Measurements from ENCODE around the gene RSU1. TPM values are rescaled to one million over a fixed set of nuclear protein-coding genes. Genes with fewer than 3 reads are reported as not detected.

The RSU1 gene
- total RNA-seq, 1 donor from 2014 or later = 118 TPM

- no peak for DNase-seq (ENCODE audit: low spot score)
- Mint-ChIP-seq H3K4me3 (ENCODE audit: unreplicated experiment) (no peak overlapping the region), H3K27me3 (ENCODE audit: unreplicated experiment) (peaks cover 8% of the 10 kb centered on the region), H3K27ac (ENCODE audit: unreplicated experiment) (no peak overlapping the region), H3K4me1 (ENCODE audit: unreplicated experiment) (peaks cover 11% of the 10 kb centered on the region), H3K36me3 (ENCODE audit: low read depth, unreplicated experiment) (no peaks in the 10 kb centered on the region), H3K9me3 (ENCODE audit: unreplicated experiment) (no peaks in the 10 kb centered on the region)
- TF ChIP-seq CTCF (IDR thresholded peaks at IDR 0.05; ENCODE audit: unreplicated experiment) = no peak
Measured at GRCh38 chr10:16606421-16606820, 210.8 kb downstream of the RSU1 start.

DNA sequence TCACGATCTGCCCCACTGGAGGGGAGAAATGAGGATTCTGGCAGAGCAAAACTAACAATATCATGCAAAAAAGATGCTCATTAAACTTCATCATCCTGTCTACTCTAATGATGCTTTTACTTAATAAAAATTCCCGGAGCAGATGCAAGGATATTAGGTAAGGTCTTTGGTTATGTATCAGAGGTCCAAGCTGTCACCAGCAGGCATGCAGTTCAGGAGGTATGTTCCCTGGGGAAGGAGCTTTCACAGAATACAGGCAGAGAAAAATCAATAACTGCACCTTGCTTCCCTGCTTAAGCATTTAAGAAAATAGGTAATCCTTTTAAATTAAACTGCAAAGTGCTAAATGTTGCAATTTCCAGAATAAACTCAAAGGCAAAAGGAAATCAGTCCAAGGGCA, 213.9 kb downstream of the RSU1 start:
- H3K9me3 Mint-ChIP-seq (ENCODE audit: unreplicated experiment) = no peaks in the 10 kb centered on the region
- H3K4me1 Mint-ChIP-seq (ENCODE audit: unreplicated experiment) = peaks cover 12% of the 10 kb centered on the region
- peaks cover 8% of the 10 kb centered on the region for H3K27me3 Mint-ChIP-seq (ENCODE audit: unreplicated experiment)
- H3K36me3 Mint-ChIP-seq (ENCODE audit: low read depth, unreplicated experiment) = no peaks in the 10 kb centered on the region
- no peak overlapping the region for H3K27ac Mint-ChIP-seq (ENCODE audit: unreplicated experiment)
- no peak overlapping the region for H3K4me3 Mint-ChIP-seq (ENCODE audit: unreplicated experiment)
- no peak for DNase-seq (ENCODE audit: low spot score)
- TF ChIP-seq CTCF (IDR thresholded peaks at IDR 0.05; ENCODE audit: unreplicated experiment) = no peak

- TF ChIP-seq CTCF (IDR thresholded peaks at IDR 0.05; ENCODE audit: unreplicated experiment) = no peak
- Mint-ChIP-seq H3K36me3 (ENCODE audit: low read depth, unreplicated experiment) (peaks cover 4% of the 10 kb centered on the region), H3K4me3 (ENCODE audit: unreplicated experiment) (no peak overlapping the region), H3K27ac (ENCODE audit: unreplicated experiment) (peak overlapping the region; percentile 62), H3K9me3 (ENCODE audit: unreplicated experiment) (no peaks in the 10 kb centered on the region), H3K27me3 (ENCODE audit: unreplicated experiment) (peaks cover 3% of the 10 kb centered on the region), H3K4me1 (ENCODE audit: unreplicated experiment) (peaks cover 12% of the 10 kb centered on the region)
- DNase-seq (ENCODE audit: low spot score) = no peak
Measured at GRCh38 chr10:16602104-16602775, 215.0 kb downstream of the RSU1 start.

DNA sequence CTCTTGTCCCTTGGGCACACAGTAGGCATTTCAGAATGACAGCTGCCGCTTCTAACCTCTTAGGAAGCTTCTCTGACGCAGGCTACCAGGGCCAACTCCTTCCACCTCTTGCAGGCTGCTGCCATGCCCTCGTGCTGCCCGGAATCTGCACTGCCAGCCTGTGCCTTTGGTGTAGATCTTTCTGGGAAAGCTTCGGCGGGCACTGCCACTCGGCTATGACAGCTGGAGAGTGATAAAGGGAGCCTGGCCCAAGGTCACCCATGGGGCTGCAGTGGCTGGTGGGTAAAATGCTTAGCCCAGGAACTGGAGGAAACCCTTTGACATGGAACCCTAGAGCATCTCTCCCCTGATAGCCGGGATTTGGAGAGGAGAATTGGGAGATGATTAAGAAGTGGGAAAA, 217.6 kb downstream of the RSU1 start:
- no peak for TF ChIP-seq CTCF (IDR thresholded peaks at IDR 0.05; ENCODE audit: unreplicated experiment)
- H3K9me3 Mint-ChIP-seq (ENCODE audit: unreplicated experiment) = no peaks in the 10 kb centered on the region
- peaks cover 12% of the 10 kb centered on the region for H3K4me1 Mint-ChIP-seq (ENCODE audit: unreplicated experiment)
- no peak overlapping the region for H3K4me3 Mint-ChIP-seq (ENCODE audit: unreplicated experiment)
- peaks cover 7% of the 10 kb centered on the region for H3K27me3 Mint-ChIP-seq (ENCODE audit: unreplicated experiment)
- H3K36me3 Mint-ChIP-seq (ENCODE audit: low read depth, unreplicated experiment) = peaks cover 8% of the 10 kb centered on the region
- H3K27ac Mint-ChIP-seq (ENCODE audit: unreplicated experiment) = no peak overlapping the region
- no peak for DNase-seq (ENCODE audit: low spot score)

GRCh38 chr10:16597656-16598055, 219.6 kb downstream of the RSU1 start:
- peak overlapping the region; percentile 11 for H3K27ac Mint-ChIP-seq (ENCODE audit: unreplicated experiment)
- peaks cover 4% of the 10 kb centered on the region for H3K27me3 Mint-ChIP-seq (ENCODE audit: unreplicated experiment)
- H3K4me1 Mint-ChIP-seq (ENCODE audit: unreplicated experiment) = peaks cover 12% of the 10 kb centered on the region
- no peaks in the 10 kb centered on the region for H3K9me3 Mint-ChIP-seq (ENCODE audit: unreplicated experiment)
- DNase-seq (ENCODE audit: low spot score) = no peak
- peaks cover 8% of the 10 kb centered on the region for H3K36me3 Mint-ChIP-seq (ENCODE audit: low read depth, unreplicated experiment)
- peak overlapping the region; percentile 38 for H3K4me3 Mint-ChIP-seq (ENCODE audit: unreplicated experiment)
- TF ChIP-seq CTCF (IDR thresholded peaks at IDR 0.05; ENCODE audit: unreplicated experiment) = no peak
